NCI-H1930 (cell line): Measurements from ENCODE around the gene ISCU.
"Not testable (repeated sequence)": the region's sequence is repeated elsewhere in the genome, so short reads cannot be mapped to it uniquely, and the experiment has no call there.

Experiments used
- DNase-seq, 2 experiments: peaks; one replicate each; lab custom pipeline; 2025; lab: John Stamatoyannopoulos, UW

The ISCU gene

GRCh38 chr12:108570743-108571608 is 8.6 kb downstream of the ISCU start:
- DNase-seq = no peak

- DNase-seq = no peak
These were observed 9.3 kb downstream of the ISCU start for GRCh38 chr12:108571609-108572165.

GRCh38 chr12:108572166-108572790 is 9.9 kb downstream of the ISCU start:
- no peak for DNase-seq

- DNase-seq = no peak
These were observed 10.9 kb downstream of the ISCU start for GRCh38 chr12:108573317-108573716.

- DNase-seq = not testable (repeated sequence)
These were observed 11.9 kb downstream of the ISCU start for GRCh38 chr12:108574276-108574675.

GRCh38 chr12:108575199-108575912 is 13.0 kb downstream of the ISCU start:
- DNase-seq = no peak

GRCh38 chr12:108576660-108577234 is 14.4 kb downstream of the ISCU start:
- DNase-seq = no peak

- no peak for DNase-seq
These were observed 15.1 kb downstream of the ISCU start for GRCh38 chr12:108577458-108577857.

- DNase-seq = no peak
These were observed 15.9 kb downstream of the ISCU start for GRCh38 chr12:108578264-108578663.

- no peak for DNase-seq
These were observed 16.4 kb downstream of the ISCU start for GRCh38 chr12:108578813-108579212.

- no peak for DNase-seq
These were observed 18.1 kb downstream of the ISCU start for GRCh38 chr12:108580531-108580930.

- DNase-seq = no peak
These were observed 19.2 kb downstream of the ISCU start for GRCh38 chr12:108581311-108582227.

- DNase-seq = no peak
These were observed 20.1 kb downstream of the ISCU start for GRCh38 chr12:108582509-108582908.

- DNase-seq = no peak
These were observed 20.8 kb downstream of the ISCU start for GRCh38 chr12:108582978-108583770.

GRCh38 chr12:108583991-108584390 is 21.6 kb downstream of the ISCU start:
- no peak for DNase-seq

GRCh38 chr12:108584456-108585065 is 22.2 kb downstream of the ISCU start:
- DNase-seq = no peak

- no peak for DNase-seq
These were observed 23.5 kb downstream of the ISCU start for GRCh38 chr12:108585864-108586263.

GRCh38 chr12:108586306-108586705 is 23.9 kb downstream of the ISCU start:
- no peak for DNase-seq

- DNase-seq = no peak
These were observed 25.4 kb downstream of the ISCU start for GRCh38 chr12:108587826-108588225.
